KOPT-K1 (cell line): ENCODE results near the gene SCGB1D4.

ENCODE experiments used
- H3K27ac ChIP-seq: fragments of 200-600 bp; sonication (generic); 2 replicates; pipeline ENCODE4 v1.5.1; 2016; ENCODE audit warnings: antibody characterized with exemption, mild to moderate bottlenecking, low read depth, low read length; ENCODE audit not compliant: poor library complexity, severe bottlenecking
- H3K36me3 ChIP-seq: fragments of 200-600 bp; sonication (generic); 2 replicates; pipeline ENCODE4 v1.5.1; 2017; ENCODE audit warnings: antibody characterized with exemption, mild to moderate bottlenecking, low read length, moderate library complexity; ENCODE audit not compliant: insufficient read depth
- H3K9me3 ChIP-seq: fragments of 200-600 bp; sonication (generic); 2 replicates; pipeline ENCODE4 v1.5.1; 2017; ENCODE audit warnings: antibody characterized with exemption, low read length, mild to moderate bottlenecking; ENCODE audit not compliant: insufficient read depth, poor library complexity, severe bottlenecking

Gene SCGB1D4

DNA sequence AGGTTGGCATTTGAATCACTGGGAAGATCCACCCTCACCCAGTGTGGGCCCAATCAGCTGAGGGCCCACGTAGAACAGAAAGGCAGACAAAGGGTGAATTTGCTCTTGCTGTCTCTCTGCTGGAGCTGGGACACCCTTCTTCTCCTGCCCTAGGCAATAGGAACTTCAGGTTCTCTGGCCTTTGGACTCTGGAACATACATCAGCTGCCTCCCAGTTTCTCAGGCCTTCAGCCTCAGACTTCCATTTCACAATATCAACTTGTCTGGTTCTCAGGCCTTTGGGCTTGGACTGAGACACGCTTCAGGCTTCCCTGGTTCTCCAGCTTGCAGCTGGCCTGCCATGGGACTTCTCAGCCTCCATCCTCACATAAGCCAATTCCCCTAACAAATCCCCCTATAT lies 23.6 kb upstream of the SCGB1D4 start:
- Histone ChIP-seq H3K27ac (no peak overlapping the region), H3K9me3 (no peaks in the 10 kb centered on the region), H3K36me3 (no peaks in the 10 kb centered on the region)

- no peak overlapping the region for H3K27ac ChIP-seq
- H3K36me3 ChIP-seq = no peaks in the 10 kb centered on the region
Observed at GRCh38 chr11:62315431-62315830, 16.6 kb upstream of the SCGB1D4 start.

GRCh38 chr11:62309991-62310390 lies 11.1 kb upstream of the SCGB1D4 start:
- H3K27ac ChIP-seq = no peak overlapping the region
- peaks cover 7% of the 10 kb centered on the region for H3K9me3 ChIP-seq
- H3K36me3 ChIP-seq = no peaks in the 10 kb centered on the region

More at GRCh38 chr11:62315431-62315830, 16.6 kb upstream of the SCGB1D4 start:
- no peaks in the 10 kb centered on the region for H3K9me3 ChIP-seq

- H3K27ac ChIP-seq = no peak overlapping the region
- H3K9me3 ChIP-seq = peaks cover 7% of the 10 kb centered on the region
- H3K36me3 ChIP-seq = no peaks in the 10 kb centered on the region
Observed at GRCh38 chr11:62307950-62308349, 9.1 kb upstream of the SCGB1D4 start.

DNA sequence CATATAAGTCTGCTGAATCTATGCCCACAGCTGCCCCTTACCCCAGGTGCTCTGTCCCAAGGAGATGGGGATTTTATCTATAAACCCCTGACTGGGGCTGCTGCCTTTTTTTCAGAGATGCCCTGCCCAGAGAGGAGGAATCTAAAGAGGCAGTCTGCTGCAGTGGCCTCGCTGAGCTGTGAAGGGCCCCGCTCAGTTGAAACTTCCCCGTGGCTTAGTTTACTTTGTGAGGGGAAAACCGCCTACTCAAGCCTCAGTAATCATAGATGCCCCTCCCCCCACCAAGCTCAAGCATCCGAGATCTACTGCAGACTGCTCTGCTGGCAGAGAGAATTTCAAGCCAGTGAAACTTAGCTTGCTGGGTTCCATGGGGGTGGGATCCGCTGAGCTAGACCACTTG lies 7.4 kb upstream of the SCGB1D4 start:
- Histone ChIP-seq H3K9me3 (peaks cover 7% of the 10 kb centered on the region), H3K27ac (no peak overlapping the region), H3K36me3 (no peaks in the 10 kb centered on the region)

DNA sequence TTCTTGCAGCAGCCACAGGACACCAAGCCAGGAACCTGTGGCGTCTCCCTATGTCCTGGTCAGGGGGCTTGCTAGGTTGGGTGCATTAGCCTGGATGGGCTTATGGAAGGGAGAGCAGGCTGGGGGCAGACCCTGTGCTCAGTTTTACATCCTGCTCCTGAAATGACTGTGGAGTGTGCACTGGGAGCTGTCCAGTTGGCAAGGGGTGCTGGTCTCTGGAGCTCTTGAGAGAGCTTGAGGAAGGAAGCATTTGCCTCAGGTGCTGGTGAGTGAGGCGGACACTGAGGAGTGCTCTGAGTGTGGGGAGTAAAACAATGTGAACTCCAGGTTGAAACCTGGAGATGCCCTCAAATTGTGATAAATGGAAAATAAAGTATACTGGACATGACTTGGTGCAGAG lies 3.4 kb downstream of the SCGB1D4 start:
- Histone ChIP-seq H3K36me3 (no peaks in the 10 kb centered on the region), H3K27ac (no peak overlapping the region), H3K9me3 (no peaks in the 10 kb centered on the region)

DNA sequence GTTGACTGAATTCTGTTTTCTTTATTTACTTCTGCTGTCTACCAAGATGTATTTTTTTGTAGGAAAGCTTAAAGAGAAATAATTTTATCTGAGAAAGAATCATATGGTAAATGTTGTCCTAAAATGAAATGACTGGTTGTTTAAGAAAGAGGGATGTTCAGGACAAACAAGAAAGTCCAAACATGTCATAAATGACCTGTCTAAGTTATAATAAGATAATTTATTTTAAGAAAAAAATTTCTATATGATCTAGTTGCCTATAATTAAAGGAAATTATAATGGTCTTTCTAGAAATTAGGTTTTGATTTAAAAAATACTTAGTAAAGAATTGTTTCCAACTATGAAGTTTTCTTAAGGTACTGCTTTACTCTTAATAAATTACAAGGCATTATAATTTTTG lies 18.4 kb downstream of the SCGB1D4 start:
- H3K27ac ChIP-seq = no peak overlapping the region
- no peaks in the 10 kb centered on the region for H3K36me3 ChIP-seq
- H3K9me3 ChIP-seq = peaks cover 21% of the 10 kb centered on the region

DNA sequence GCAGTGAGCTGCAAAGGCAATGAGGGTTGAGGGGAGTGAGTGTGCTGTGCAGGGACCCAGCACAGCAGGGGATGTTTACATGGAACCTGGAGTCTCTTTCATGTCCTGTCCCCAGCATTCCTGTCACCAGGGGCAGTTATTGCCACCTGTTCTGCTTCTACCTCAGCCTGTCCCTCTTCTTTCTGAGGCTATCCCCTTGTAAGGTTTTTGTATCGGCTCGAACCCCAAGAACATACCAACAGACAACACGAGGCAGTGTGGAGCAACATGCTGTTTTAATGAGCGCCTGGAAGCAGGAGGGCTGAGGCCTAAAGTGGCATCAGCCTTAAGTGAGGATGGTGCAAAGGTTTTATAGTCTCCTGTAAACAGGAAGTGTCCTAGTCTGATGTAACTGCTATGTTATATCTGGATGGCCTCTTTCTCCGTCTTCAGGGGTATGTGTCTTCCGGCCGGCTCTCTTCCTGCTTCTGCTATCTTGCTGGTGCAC lies 25.0 kb downstream of the SCGB1D4 start:
- H3K9me3 ChIP-seq = no peaks in the 10 kb centered on the region
- H3K27ac ChIP-seq = no peak overlapping the region
- H3K36me3 ChIP-seq = no peaks in the 10 kb centered on the region

DNA sequence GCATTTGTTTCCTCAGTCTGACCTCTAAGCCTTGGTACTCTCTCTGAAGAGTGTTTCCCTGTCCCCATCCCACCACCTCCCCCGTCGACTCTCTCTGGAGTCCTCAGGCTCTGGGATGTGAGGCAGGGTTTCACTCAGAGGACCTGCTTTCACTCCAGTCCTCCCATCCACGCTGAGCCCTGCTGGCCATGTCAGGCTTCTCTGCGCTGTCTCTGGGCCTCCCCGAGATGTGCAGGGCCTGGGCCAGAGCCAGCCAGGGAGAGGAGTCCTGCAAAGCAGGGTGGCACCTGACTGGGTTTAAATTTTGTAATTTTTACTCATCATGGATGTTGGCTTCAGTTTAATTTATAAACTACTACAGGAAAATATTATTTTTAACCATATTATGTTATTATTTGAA lies 25.6 kb downstream of the SCGB1D4 start:
- no peak overlapping the region for H3K27ac ChIP-seq
- H3K9me3 ChIP-seq = no peaks in the 10 kb centered on the region
- no peaks in the 10 kb centered on the region for H3K36me3 ChIP-seq

DNA sequence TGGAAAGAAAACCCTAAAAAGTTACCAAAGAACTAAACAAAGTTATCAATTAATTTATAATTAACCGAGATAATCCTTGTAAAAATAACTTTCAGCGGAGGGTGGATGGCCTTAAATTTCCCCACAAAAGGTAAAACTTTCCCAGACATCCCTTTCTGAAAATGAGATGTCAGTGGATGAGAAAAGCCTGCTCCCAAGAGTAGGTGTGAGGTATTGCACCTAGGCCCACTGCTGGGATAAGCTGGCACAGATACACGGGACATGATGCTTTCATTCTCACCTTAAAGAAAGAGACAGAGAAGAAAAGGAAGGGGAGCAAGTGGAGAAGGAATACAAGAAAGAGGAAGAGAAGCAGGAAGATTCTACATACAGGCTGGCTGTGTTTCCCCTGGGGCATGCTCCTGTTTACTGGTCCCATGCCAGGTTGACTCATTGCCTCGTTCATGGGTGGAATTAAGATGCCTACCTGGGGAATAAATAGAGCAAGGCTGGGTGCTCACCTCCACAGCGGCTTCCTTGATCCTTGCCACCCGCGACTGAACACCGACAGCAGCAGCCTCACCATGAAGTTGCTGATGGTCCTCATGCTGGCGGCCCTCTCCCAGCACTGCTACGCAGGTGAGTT lies 29.1 kb downstream of the SCGB1D4 start, which contains the start of gene SCGB2A2:
SCGB2A2 (plus strand) TSS at position 505 of the 625 bp plus-strand sequence; CDS start at position 564, 59 bp downstream.
- Histone ChIP-seq H3K36me3 (no peaks in the 10 kb centered on the region), H3K27ac (no peak within 1 kb of the TSS), H3K9me3 (no peaks in the 10 kb centered on the region)

DNA sequence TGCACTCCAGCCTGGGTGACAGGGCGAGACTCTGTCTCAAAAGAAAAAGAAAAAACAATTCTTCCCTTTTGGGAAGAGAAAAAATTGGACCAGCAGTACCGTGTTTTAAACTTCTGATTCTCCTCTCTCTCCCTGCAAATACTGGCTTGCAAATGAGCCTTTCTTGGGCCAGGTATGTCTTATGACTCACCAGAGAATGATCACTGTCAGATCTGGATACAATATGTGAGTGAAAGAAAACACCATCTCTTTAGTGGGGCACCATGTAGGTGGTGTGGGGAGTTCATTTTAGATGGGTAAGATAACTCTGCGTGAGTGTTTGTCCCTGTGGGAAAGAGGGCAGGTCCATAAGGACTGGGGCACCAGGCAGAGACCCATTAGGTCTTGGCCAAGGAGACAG lies 31.3 kb downstream of the SCGB1D4 start:
- H3K27ac ChIP-seq = no peak overlapping the region
- H3K9me3 ChIP-seq = no peaks in the 10 kb centered on the region
- H3K36me3 ChIP-seq = no peaks in the 10 kb centered on the region

GRCh38 chr11:62267050-62267449 lies 31.8 kb downstream of the SCGB1D4 start:
- Histone ChIP-seq H3K27ac (no peak overlapping the region), H3K9me3 (no peaks in the 10 kb centered on the region)

GRCh38 chr11:62266558-62266957 lies 32.3 kb downstream of the SCGB1D4 start:
- Histone ChIP-seq H3K36me3 (no peaks in the 10 kb centered on the region), H3K9me3 (no peaks in the 10 kb centered on the region), H3K27ac (no peak overlapping the region)

More at GRCh38 chr11:62267050-62267449, 31.8 kb downstream of the SCGB1D4 start:
- H3K36me3 ChIP-seq = no peaks in the 10 kb centered on the region

- H3K27ac ChIP-seq = no peak overlapping the region
- no peaks in the 10 kb centered on the region for H3K9me3 ChIP-seq
- no peaks in the 10 kb centered on the region for H3K36me3 ChIP-seq
Observed at GRCh38 chr11:62264004-62264403, 34.9 kb downstream of the SCGB1D4 start.

- Histone ChIP-seq H3K9me3 (no peaks in the 10 kb centered on the region), H3K27ac (no peak overlapping the region), H3K36me3 (no peaks in the 10 kb centered on the region)
Observed at GRCh38 chr11:62260261-62260953, 38.5 kb downstream of the SCGB1D4 start.

DNA sequence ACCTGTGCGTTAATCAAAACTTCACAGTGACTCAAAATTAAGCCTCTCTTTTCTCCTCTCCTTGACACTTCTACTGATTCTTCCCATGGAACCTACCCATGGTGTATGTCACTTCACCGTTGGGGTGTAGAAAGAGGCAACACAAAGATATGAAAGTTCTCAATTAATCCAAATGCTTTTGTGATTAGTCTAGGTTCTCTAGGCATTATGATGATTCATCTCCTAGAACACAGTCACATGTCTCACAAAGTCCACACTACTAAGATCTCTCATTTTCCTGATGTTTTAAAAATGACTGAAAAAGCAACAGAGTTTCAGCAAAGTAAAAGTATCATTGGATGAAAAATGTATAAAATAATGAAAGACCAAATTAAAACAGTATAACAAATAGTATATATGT lies 42.6 kb downstream of the SCGB1D4 start:
- H3K27ac ChIP-seq = no peak overlapping the region
- peaks cover 30% of the 10 kb centered on the region for H3K9me3 ChIP-seq
- H3K36me3 ChIP-seq = no peaks in the 10 kb centered on the region
